HG03108 (cell line): Measurements from ENCODE around the gene SFT2D2.

Experiments used
- ATAC-seq: cut with Tn5 transposase; IDR thresholded peaks from one replicate; pipeline ENCODE4 v1.9.1; 2021; ENCODE audit warnings: moderate library complexity; ENCODE audit not compliant: unreplicated experiment

Gene SFT2D2

DNA sequence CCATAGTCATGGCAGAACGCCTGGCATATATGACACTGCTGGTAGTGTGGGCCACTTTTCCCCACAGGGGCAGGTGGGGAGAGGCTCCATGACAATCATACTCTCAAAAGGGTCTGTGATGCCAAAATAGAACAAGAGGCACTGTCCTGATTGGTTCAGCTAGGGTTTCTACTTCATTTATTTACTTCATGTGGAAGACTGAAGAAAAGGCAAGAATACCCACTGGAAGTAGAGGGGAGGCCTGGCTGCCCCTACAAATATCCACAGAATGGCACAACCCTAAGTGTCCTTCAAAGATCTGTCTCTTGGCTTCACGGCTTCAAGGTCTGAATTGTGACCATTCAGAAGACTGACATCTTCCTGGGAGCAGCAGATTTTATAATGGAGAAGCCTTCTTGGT is 4.5 kb upstream of the SFT2D2 start:
- ATAC-seq, result no peak

DNA sequence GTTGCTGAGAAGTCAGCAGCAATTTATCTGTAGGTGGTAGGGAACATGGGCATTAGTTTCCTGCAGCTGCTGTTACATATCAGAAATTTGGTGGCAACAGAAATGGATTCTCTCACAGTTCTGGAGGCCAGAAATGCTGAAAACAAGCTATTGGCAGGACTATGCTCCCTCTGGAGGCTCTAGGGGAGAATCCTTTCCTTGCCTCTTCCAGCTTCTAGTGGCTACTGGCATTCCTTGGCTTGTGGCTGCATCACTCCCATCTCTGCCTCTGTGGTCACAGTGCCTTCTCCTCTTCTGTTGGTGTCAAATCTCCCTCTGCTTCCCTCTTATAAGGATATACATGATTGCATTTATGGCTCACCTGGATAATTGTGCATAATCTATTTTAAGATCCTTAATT is 2.5 kb upstream of the SFT2D2 start:
- no peak for ATAC-seq

DNA sequence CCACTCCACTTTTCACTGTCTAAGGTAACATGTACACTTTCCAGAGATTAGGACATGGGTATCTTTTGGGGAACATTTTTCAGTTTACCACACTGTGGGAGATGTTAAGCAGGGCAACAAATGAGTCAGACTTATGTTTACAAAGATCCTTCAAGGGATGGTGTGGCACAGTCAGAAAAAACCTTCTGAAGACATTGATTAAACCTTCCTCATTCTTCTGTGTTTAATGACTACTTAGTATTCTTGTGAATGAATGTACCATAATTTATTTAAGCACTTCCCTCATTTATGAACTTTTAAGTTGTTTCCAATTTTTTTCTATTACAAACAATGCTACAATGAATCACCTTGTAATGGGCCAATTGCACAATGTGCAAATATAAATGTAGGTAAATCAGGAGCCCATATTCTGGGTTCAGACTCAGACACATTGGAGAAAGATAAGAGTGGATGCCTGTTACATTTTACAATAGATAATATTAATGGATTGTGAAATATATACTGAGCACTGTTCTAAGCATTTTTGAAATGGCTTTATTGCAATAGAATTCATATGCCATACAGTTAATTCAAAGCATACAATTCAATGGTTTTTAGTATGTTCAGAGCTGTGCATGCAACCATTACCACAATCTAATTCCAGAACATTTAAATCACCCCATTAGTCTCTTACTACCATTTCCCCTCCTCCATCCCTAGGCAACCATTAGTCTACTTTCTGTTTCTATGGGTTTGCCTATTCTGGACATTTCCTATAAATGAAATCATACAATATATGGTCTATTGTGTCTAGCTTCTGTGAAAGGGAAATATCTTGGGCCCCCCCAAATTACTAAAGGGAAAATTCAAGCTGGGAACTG is 1.9 kb upstream of the SFT2D2 start:
- no peak for ATAC-seq

DNA sequence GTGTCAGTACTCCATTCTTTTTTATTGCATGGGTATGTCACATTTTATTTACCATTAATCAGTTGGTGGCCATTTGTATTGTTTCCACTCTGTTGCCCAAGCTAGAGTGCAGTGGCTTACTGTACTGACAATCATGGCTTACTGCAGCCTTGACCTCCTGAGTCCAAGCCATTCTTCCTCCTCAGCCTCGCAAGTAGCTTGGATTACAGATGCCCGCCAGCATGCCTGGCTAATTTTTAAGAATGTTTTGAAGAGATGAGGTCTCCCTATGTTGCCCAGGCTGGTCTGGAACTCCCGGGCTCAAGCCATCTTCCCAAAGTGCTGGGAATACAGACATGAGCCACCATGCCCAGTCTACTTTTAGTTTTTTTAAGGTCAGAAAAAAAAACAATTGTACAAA is 813 bp upstream of the SFT2D2 start:
- no peak for ATAC-seq

DNA sequence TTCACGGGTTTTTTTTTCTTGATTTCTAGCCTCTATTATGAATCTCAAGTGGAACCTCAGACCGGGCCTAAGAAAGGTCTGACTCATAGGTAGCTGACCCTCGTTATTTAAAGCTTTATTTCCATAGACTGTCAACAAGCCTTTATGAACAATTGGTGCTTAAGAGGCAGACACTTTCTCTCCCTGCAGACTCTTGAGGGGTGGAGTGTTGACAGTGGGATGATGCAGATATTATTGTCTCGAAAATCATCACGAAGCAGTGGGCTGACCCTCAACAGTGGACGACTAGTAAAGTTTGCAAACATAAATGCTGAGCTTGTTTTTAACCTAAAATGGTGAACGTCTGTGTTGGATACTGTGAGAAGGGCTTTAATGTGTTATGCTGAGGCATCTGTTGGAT is 1.8 kb downstream of the SFT2D2 start:
- no peak for ATAC-seq

DNA sequence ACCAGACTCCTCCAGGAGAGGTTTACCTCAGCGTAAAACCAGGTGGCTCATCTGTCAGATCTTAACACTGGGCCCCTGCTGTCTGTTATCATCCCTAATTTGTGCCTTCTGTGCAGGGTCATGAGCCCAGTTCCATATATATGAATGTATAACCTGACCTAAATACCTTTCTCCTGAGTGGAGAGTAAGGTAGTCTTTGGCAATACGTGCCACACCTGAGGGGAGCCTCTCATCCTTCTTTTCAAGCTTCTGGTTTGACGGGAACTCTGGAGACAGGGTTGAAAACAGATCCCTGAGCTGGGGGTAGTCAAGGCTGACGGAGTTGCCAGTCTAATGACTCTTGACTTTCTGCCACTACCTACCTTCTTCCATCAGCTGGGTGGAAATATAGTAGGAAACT is 4.1 kb downstream of the SFT2D2 start:
- ATAC-seq, result no peak

DNA sequence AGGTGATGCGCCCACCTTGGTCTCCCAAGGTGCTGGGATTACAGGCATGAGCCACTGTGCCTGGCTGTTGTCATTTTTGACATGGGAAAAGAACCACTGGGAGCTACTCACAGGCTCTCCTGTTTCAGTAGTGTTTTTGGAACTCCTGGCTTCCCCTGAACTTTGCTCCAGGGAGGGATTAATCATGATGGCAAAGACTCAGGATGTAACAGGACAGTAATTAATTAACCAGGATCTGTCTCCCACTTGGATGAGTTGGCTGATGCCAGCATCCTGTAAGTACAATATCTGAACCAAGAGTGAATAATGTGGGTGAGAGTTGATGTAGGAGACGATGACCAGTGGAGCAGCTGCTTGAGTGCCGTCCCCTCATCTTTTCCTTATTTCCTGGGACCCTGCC is 4.9 kb downstream of the SFT2D2 start:
- no peak for ATAC-seq

DNA sequence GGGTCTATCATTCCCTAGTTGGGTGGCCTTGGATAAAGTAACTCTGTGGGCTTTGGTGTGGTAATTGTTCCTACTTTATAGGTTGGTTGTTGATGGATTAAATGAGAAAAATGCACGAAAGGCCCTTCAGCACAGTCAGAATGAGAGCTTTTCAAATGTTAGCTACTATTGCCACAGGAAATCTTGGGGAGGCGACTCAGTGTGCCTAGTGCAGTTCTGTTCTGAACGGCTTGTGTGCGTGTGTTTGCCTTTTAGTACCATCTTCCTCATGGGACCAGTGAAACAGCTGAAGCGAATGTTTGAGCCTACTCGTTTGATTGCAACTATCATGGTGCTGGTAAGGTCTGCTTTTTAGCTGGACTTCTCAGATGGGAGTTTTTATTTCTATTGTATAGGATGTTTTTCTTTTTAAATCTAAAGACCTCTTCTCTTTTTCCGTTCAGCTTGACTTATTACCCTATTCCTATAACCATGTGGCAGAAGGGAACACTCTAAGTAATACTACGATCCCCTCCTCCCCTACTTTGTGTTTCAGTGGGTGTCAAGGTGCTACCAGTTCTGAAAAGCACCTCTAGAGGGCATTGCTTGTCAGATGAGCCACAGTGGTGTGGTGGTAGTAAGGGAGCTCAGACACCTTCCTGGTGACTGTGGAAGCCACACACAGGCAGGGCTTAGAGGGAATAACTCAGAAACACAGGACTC is 9.2 kb downstream of the SFT2D2 start:
- ATAC-seq, result peak; percentile 76

DNA sequence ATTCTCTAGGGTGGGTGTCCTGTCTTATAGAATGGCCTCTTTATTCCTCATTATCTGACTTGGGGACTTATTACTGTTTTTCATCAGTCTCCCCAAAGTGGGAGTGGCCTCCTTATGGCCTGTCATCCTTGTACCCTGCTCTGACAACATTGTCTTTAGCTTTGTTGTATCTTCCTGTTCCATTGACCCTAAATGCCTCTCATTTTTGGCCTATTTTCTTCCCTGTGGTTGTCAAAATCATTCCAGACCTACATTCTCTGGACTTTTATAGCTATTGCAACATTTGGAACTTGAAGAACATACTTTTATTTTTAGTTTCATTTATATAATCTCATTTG is 9.7 kb downstream of the SFT2D2 start:
- no peak for ATAC-seq

DNA sequence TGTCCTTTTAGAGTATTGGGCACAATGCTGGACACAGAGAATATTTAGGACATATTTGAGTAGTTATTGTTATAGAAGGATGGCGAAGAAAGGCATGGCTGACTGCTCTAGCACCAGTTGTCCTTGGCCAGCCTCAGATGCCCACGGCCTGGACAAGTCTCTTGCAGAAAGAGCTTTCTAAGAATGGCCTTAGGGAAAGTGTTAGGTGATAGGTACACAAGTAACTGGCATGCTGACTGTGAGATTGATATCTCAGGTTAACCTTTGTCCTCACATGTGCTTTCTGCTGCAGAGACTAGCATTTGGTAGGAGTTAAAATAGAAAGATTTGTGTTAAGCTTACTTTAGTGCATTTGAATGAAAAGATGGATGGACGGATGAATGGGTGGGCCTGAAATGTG is 10.1 kb downstream of the SFT2D2 start:
- ATAC-seq, result no peak

DNA sequence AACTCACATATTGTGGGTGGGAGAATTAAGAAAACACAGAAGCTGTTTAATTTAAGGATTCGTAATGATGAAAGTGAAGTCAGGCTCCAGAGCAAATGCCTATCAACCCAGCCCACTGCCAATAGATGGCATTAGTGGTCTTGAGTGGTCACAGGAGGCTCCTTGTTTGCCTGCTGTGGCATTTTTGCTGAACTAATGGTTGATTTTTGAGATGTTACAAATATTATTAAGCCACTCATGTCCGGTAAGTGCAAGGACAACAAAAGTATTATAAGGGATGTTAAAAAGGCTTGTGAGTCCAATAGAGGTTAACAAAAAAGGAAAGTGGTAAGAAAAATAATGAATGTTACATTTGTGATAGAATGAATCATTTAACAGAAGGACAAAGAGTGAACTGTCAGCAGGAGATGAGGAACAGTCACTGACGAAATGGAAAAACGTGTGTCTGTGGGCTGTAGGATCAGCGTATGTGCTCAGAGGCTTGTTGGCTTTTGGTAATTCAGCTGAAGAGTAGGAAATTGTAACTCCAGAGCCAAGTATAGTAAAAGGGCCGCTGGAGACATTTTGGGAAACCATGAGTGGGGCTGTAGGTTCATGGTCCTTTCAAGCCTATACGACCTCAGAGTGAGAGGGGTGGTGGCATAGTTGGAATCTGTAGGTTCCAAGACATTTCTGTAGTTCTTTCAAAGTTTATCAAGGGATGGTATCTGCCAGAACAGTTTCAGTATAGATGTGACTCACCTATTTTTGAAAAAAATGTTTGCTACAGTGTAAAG is 11.2 kb downstream of the SFT2D2 start:
- no peak for ATAC-seq

DNA sequence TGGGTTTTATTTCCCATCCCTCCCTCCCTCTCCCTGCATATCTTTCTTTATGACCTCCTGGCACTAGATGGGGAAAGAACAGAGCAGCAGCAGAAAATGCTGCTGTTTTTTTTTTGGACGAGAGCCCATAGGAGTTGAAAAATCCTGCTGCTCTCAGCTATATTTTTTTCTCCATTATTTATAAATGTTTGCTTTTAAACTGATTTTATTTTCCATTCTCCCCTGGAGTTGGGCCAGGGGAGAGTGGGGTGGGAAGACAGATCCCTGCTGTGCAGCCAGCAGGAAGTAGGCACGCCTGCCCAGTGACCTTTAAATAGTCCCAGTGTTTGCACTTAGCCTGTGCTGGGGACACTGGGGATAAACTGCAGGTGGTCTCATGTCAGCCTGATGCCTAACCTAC is 17.4 kb downstream of the SFT2D2 start:
- no peak for ATAC-seq

DNA sequence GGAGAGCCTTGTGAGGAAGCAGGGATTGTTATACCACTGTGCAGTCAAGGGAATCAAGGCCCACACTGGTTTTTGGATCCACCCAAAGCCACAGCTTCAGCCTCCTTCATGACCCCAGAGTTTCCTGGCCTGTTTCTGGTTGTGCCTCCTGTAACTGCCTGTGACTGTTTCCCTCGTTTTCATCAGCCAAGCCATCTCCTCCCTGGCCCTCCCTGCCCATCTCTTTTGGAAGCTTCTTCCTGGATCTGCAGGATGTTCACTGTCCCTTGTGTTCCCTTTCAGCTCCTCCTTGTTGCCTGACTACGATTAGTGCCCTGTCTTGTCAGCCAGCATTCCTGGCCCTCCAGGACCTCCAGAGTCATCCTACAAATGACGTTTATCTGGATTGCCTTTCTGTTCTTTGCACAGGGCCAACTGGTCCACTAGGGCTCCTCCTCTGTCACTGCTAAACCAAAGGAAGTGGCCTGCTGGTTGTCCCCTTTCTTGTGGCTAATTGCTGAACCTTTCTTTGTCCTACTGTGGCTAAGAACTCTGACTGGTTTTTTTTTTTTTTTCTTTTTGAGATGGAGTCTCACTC is 17.9 kb downstream of the SFT2D2 start:
- ATAC-seq, result no peak

DNA sequence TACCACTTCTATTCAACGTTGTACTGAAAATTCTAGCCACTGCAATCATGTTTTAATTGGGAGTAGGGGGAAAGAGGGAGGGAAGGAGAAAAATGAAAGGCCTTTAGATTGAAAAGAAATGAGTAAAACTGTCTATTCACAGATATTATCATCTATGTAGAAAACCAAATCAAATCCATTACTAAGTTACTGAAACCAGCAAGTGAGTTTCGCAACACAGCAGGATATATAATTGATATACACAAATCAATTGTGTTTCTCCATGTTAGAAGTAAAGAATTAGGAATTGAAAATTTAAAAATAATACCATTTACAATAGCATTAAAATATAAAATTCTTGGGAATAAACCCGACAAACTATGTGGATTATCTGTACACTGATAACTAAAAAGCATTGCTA is 19.2 kb downstream of the SFT2D2 start:
- ATAC-seq, result no peak

DNA sequence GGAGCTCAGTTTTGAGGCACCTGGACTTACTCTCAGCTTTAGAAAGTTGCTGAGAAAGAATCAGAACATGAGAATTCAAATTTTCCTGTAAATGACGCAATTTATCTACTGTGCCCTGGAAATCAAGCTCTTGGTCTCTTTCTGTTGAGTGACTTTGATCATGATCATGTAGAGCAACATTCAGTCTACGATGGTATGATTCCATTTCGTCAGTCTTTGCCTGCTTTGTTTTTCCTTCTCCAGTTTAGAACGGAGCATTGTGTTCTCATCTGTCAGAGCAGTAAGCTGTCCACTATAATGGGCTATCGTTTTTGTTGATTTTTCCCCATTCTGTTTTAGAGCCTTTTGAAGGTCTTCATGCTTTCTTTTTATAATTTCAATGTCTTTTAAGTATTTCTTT is 20.7 kb downstream of the SFT2D2 start:
- ATAC-seq, result no peak

DNA sequence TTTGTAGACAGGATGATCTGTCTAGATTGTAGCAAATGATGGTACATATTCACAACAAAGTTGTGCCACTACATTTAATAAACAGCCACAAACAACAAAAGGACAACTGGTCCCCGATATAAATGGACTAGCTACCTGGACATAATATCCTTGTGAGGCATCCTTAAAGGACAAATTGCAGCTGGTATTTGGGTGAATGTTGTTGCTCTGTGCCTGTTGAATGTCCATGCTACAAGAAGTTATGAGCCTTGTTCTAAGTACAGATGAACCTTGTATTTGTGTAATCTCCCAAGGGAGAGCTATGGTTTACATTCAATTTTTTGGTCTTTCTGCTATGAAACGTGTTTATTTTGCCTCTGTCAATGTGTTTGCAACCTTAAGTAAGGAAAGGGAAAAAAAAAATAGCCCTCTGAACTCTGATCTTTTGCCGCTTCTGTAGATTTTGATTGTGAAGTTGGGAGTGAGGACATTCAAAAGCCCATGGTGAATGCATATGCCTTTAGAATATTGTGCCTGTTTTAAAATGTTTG is 26.5 kb downstream of the SFT2D2 start:
- no peak for ATAC-seq

DNA sequence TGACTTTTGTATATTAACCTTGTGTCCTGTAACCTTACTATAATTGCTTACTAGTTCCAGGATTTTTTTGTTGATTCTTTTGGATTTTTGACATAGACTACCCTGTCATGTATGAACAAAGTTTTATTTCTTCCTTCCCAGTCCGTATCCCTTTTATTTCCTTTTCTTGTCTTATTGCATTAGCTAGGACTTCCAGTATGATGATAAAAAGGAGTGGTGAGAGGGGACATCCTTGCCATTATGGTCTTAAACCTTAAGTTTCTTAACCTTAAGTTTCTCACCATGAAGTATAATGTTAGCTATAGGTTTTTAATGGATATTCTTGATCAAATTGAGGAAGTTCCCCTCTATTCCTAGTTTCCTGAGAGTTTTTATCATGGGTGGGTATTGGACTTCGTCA is 30.4 kb downstream of the SFT2D2 start:
- no peak for ATAC-seq

DNA sequence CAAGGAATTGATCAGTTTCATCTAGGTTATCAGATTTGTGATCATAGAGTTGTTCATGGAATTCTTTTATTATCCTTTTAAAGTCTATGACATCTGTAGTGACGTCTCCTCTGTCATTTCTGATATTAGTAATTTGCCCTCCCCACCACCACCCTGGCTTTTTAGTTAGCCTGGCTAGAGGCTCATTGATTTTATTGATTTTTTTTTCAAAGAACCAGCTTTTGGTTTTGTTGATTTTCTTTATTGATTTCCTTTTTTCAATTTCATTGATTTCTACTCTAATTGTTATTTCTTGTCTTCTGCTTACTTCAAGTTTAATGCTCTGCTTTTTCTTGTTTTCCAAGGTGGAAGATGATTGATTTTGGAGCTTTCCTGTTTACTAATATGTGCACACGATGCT is 31.6 kb downstream of the SFT2D2 start:
- no peak for ATAC-seq

DNA sequence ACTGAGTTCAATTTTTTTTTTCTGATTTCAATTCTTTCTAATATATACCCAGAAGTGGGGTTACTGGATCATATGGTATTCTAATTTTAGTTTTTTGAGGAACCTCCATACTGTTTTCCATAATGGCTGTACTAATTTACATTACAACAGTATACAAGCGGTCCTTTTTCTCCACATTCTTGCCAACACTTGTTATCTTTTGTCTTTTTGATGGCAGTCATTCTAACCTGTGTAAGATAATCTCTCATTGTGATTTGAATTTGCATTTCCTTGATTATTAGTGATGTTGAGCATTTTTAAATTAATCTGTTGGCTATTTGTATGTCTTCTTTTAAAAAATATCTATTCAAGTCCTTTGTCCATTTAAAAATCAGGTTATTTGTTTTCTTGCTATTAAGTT is 33.8 kb downstream of the SFT2D2 start:
- ATAC-seq, result no peak

DNA sequence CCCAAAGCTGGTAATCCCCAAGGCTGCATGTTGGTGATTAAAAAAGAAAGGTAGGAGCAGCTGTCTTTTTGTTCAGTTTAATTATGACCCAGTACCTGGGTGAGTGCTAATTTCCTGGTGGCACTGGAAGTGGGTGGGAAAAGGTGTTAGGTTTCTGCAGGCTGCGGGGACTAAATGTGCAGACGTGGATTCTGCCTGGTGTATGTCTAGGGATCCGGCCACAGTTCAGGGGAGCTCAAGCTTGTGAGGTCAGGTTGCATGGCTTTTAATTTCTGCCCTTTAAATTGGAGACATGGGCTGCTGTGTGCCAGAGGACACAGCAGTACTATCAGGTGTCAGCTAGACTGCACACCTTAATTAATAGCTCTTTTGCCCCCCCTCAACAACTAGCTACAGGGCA is 34.6 kb downstream of the SFT2D2 start:
- no peak for ATAC-seq

DNA sequence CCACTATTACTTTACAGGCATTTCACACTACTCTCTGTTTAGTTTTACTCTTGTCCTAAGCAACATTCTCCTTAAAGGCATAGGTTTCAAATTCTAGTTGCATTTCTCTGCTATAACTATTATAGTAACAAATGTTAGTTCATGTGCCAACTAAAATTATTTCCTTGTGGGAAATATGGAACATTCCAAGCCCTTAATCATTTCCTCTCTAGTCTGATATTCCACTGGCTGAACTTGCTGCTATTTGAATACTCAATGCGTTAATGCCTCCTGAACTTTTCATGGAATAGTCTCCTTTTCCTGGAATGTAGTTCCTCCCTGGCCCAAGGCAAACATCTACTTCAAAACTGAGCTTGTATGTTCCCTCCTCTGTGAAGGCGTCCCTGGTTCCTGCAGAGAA is 35.6 kb downstream of the SFT2D2 start:
- no peak for ATAC-seq
